A673 (cell line): ENCODE results near the gene RPIA. TPM values are rescaled to one million over a fixed set of nuclear protein-coding genes. Genes with fewer than 3 reads are reported as not detected.

Experiments
- BruUV-seq: library from RNA; stranded (reverse); fragments of 400-500 nt; replicated peaks from 2 replicates; lab custom pipeline; 2021; lab: Mats Ljungman, UMichigan
- CTCF ChIA-PET: fragments of 300-600 bp; sonication (Branson Sonifier 250); formaldehyde crosslinking; loops from one replicate; lab custom pipeline; 2022; ENCODE audit warnings: antibody characterized with exemption; lab: Charles Lee
- POLR2A ChIA-PET: fragments of 300-600 bp; sonication (Branson Sonifier 250); formaldehyde crosslinking; loops from one replicate; lab custom pipeline; 2022; ENCODE audit warnings: antibody characterized with exemption; ENCODE audit not compliant: low non-redundant PET; lab: Charles Lee
- DNase-seq: peaks from one replicate; pipeline ENCODE4 v3.0.0-alpha.2; 2015; ENCODE audit warnings: low spot score
- H3K27ac ChIP-seq: fragments of 200-600 bp; sonication (generic); 2 replicates; pipeline ENCODE4 v1.5.1; 2016; ENCODE audit warnings: mixed run types, low read depth, mild to moderate bottlenecking, mixed read lengths, antibody characterized with exemption, low read length; ENCODE audit not compliant: poor library complexity, severe bottlenecking
- H3K27me3 ChIP-seq: fragments of 200-600 bp; sonication (generic); replicated peaks from 2 replicates; pipeline ENCODE4 v1.6.1; 2017; ENCODE audit warnings: mixed run types, low read depth, mild to moderate bottlenecking, mixed read lengths, antibody characterized with exemption, low read length; ENCODE audit not compliant: insufficient read depth, poor library complexity
- H3K36me3 ChIP-seq: fragments of 200-600 bp; sonication (generic); 2 replicates; pipeline ENCODE4 v1.6.1; 2016; ENCODE audit warnings: mixed run types, mild to moderate bottlenecking, mixed read lengths, antibody characterized with exemption, low read length; ENCODE audit not compliant: insufficient read depth, poor library complexity, severe bottlenecking
- H3K4me1 ChIP-seq: fragments of 200-600 bp; sonication (generic); 2 replicates; pipeline ENCODE4 v1.6.1; 2017; ENCODE audit warnings: mixed run types, mild to moderate bottlenecking, mixed read lengths, antibody characterized with exemption, low read length; ENCODE audit not compliant: insufficient read depth, poor library complexity, severe bottlenecking
- H3K4me3 ChIP-seq: fragments of 200-600 bp; sonication (generic); 2 replicates; pipeline ENCODE4 v1.5.1; 2016; ENCODE audit warnings: low read depth, mixed run types, mild to moderate bottlenecking, mixed read lengths, low read length; ENCODE audit not compliant: poor library complexity, severe bottlenecking
- H3K9me3 ChIP-seq: fragments of 200-600 bp; sonication (generic); 2 replicates; pipeline ENCODE4 v1.6.1; 2016; ENCODE audit warnings: mixed run types, low read depth, mild to moderate bottlenecking, mixed read lengths, antibody characterized with exemption, low read length; ENCODE audit not compliant: poor library complexity, severe bottlenecking
- CTCF ChIP-seq: fragments of 300-800, 200-600 bp; sonication (generic); conservative IDR thresholded peaks from 2 replicates; pipeline ENCODE4 v1.5.1; 2017; ENCODE audit warnings: low read depth, mild to moderate bottlenecking, antibody characterized with exemption, low read length, moderate library complexity, mixed read lengths
- EZH2 ChIP-seq: fragments of 200-600 bp; sonication (generic); IDR thresholded peaks from 2 replicates; pipeline ENCODE4 v1.6.1; 2017; ENCODE audit warnings: borderline replicate concordance, low read depth, mild to moderate bottlenecking, mixed read lengths, antibody characterized with exemption, low read length; ENCODE audit not compliant: poor library complexity, severe bottlenecking
- intact Hi-C: fragments of 100-400 bp; cut with micrococcal nuclease; formaldehyde crosslinking; loops from one replicate; pipeline ENCODE4 v1.10.0; 2022; ENCODE audit not compliant: unreplicated experiment
- total RNA-seq: library from RNA; stranded (reverse); gene quantifications from 2 replicates; pipeline ENCODE4 v1.2.3, GENCODE V29; 2021

RPIA gene
- total RNA-seq, 1 experiment from 2014 or later, result 28.6 TPM

GRCh38 chr2:88651646-88652045, 39.8 kb upstream of the RPIA start:
- no peak overlapping the region for H3K27ac ChIP-seq
- POLR2A ChIA-PET, result no interaction called here
- no peak for DNase-seq
- intact Hi-C loops, result no loop called here
- no peaks in the 10 kb centered on the region for H3K4me1 ChIP-seq
- CTCF ChIA-PET, result no interaction called here
- no peaks in the 10 kb centered on the region for H3K9me3 ChIP-seq
- no peaks in the 10 kb centered on the region for H3K36me3 ChIP-seq
- no peaks in the 10 kb centered on the region for H3K27me3 ChIP-seq
- no peak overlapping the region for H3K4me3 ChIP-seq
- TF ChIP-seq EZH2, result no peak
- no peak for TF ChIP-seq CTCF
- no TSS peak for BruUV-seq

- Histone ChIP-seq H3K36me3 (no peaks in the 10 kb centered on the region), H3K27me3 (no peaks in the 10 kb centered on the region), H3K4me1 (no peaks in the 10 kb centered on the region), H3K9me3 (no peaks in the 10 kb centered on the region), H3K27ac (no peak overlapping the region), H3K4me3 (no peak overlapping the region)
- intact Hi-C loops, result no loop called here
- ChIA-PET CTCF (no interaction called here), POLR2A (no interaction called here)
- no peak for DNase-seq
- BruUV-seq, result no TSS peak
- TF ChIP-seq CTCF (no peak), EZH2 (no peak)
Measured at GRCh38 chr2:88654714-88655113, 36.8 kb upstream of the RPIA start.

- intact Hi-C loops, result no loop called here
- Histone ChIP-seq H3K36me3 (no peaks in the 10 kb centered on the region), H3K27me3 (no peaks in the 10 kb centered on the region), H3K27ac (no peak overlapping the region), H3K4me1 (no peaks in the 10 kb centered on the region), H3K4me3 (no peak overlapping the region), H3K9me3 (no peaks in the 10 kb centered on the region)
- DNase-seq, result no peak
- TF ChIP-seq CTCF (no peak), EZH2 (no peak)
- no TSS peak for BruUV-seq
- POLR2A ChIA-PET, result no interaction called here
- CTCF ChIA-PET, result no interaction called here
Measured at GRCh38 chr2:88656690-88657089, 34.8 kb upstream of the RPIA start.
